Transverse colon (tissue), 3 donors: Measurements from ENCODE around the gene INTS14.

Experiments used
- EP300 ChIP-seq: sonication (generic); formaldehyde crosslinking; IDR thresholded peaks from one replicate; pipeline ENCODE4 v1.6.1; 2017; ENCODE audit warnings: antibody characterized with exemption, low read depth
- TF ChIP-seq, protein P1 (sequence below), 5 experiments: fragments of 200-600 bp in 3 of 5; fragments of 450-650 bp in 2 of 5; sonication (generic) in 3 of 5; IDR thresholded peaks; 1 replicate in 2 of 5; 2 replicates in 3 of 5; pipeline ENCODE4 v1.5.1; 2016 to 2017; ENCODE audit warnings: antibody characterized with exemption in 5 of 5, inconsistent platforms in 3 of 5, mild to moderate bottlenecking in 2 of 5, moderate library complexity in 1 of 5

DNA sequence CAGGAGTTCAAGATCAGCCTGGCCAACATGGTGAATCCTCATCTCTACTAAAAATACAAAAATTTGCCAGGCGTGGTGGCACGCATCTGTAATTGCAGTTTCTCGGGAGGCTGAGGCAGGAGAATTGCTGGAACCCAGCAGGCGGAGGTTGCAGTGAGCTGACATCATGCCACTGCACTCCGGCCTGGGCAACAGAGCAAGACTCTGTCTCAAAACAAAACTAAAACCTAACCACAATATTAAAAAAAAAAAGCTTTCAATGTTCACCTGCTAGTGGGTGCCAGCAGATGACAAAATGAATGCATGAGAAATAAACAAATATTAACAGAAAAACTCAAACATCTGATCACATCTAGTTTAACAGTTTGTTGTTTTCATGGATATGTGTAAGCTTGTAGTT lies 19.8 kb upstream of the INTS14 start:
- TF ChIP-seq EP300: no peak
- TF ChIP-seq, protein P1, sequence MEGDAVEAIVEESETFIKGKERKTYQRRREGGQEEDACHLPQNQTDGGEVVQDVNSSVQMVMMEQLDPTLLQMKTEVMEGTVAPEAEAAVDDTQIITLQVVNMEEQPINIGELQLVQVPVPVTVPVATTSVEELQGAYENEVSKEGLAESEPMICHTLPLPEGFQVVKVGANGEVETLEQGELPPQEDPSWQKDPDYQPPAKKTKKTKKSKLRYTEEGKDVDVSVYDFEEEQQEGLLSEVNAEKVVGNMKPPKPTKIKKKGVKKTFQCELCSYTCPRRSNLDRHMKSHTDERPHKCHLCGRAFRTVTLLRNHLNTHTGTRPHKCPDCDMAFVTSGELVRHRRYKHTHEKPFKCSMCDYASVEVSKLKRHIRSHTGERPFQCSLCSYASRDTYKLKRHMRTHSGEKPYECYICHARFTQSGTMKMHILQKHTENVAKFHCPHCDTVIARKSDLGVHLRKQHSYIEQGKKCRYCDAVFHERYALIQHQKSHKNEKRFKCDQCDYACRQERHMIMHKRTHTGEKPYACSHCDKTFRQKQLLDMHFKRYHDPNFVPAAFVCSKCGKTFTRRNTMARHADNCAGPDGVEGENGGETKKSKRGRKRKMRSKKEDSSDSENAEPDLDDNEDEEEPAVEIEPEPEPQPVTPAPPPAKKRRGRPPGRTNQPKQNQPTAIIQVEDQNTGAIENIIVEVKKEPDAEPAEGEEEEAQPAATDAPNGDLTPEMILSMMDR (IDR thresholded peaks at IDR 0.05): no peak
